HG03520 (cell line): Measurements from ENCODE around the gene NT5DC4.

Experiments
- ATAC-seq: cut with Tn5 transposase; IDR thresholded peaks from one replicate; pipeline ENCODE4 v1.9.1; 2021; ENCODE audit warnings: mild to moderate bottlenecking, moderate library complexity; ENCODE audit not compliant: unreplicated experiment

Gene NT5DC4

GRCh38 chr2:112720785-112721184 lies at the start of gene NT5DC4:
Gene NT5DC4 (plus strand): TSS chr2:112721020. CDS start chr2:112721080, 60 bp downstream.
- no peak for ATAC-seq

GRCh38 chr2:112671801-112672200 lies 49.0 kb upstream of the NT5DC4 start:
- no peak for ATAC-seq

GRCh38 chr2:112673008-112673407 lies 47.8 kb upstream of the NT5DC4 start:
- no peak for ATAC-seq

- ATAC-seq: no peak
These were observed 46.6 kb upstream of the NT5DC4 start for GRCh38 chr2:112674229-112674628.

DNA sequence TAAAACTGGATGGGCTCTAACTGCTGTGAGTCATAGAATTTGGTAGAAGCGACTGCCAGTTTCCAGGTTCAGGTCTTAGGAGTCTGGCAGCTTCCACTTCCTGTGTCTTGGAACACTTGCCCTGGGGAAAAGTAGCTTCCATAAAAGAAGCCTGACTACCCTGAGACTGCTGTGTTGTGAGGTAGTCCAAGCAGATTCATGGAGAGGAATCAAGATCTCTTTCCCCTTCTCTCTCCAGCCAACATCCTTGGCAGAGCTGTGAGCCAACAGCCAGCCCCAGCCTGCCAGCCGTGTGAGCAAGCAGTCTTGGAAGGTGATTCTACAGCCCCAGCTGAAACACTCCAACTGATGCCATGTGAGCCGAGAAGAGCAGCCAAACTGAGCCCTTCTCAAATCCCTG lies 41.3 kb upstream of the NT5DC4 start:
- ATAC-seq: no peak

- ATAC-seq: no peak
These were observed 40.1 kb upstream of the NT5DC4 start for GRCh38 chr2:112680666-112681101.

- ATAC-seq: no peak
These were observed 38.7 kb upstream of the NT5DC4 start for GRCh38 chr2:112682101-112682500.

- ATAC-seq: no peak
These were observed 37.0 kb upstream of the NT5DC4 start for GRCh38 chr2:112683550-112684414.

GRCh38 chr2:112684415-112684775 lies 36.4 kb upstream of the NT5DC4 start:
- no peak for ATAC-seq

- no peak for ATAC-seq
These were observed 35.4 kb upstream of the NT5DC4 start for GRCh38 chr2:112685271-112685884.

- no peak for ATAC-seq
These were observed 34.2 kb upstream of the NT5DC4 start for GRCh38 chr2:112686348-112687217.

- ATAC-seq: no peak
These were observed 33.3 kb upstream of the NT5DC4 start for GRCh38 chr2:112687522-112687921.

GRCh38 chr2:112688086-112688880 lies 32.5 kb upstream of the NT5DC4 start:
- no peak for ATAC-seq

DNA sequence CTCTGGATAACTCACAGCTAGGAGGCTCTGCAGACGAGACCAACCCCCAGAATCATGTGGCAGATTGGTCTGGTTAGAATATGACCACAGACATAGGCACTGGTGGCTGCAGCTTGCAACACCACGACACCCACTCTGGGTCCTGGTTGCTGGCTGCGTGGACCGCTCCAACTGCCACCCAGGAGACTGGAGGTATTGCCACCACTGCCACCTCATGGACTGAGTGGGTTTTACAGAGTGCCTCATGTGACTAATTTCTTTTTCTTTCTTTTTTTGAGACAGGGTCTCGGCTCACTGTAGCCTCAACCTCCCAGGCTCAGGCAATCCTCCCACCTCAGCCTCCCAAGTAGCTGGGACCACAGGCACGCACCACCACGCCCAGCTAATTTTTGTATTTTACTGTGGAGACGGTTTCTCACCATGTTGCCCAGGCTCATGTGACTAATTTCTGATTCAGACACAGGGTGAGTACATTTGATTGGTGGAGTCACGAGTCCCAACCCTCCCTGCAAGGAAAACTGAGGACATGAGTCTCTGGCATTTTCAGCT lies 29.9 kb upstream of the NT5DC4 start:
- peak; percentile 39 for ATAC-seq

GRCh38 chr2:112691881-112692281 lies 28.9 kb upstream of the NT5DC4 start:
- ATAC-seq: no peak

DNA sequence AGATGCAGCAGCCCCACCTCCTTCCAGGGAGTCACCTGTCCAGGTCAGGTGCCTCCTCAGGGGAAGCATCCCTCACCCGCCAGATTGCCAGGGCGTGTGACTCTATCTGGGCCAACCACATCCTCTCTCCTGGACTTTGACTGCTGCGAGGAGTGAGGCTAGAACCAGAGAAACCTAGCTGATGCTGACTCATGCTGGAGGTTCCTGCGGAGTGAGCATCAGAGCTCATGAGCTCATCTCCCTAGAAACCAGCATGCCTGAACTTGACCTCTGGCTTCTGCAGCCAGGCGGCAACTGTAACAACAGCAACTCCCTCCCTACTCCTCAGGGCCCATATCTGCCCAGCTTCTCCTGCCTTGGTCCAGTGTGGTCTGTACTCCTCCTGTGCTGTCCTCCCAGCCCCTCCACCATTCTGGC lies 28.3 kb upstream of the NT5DC4 start:
- peak; percentile 81 for ATAC-seq

DNA sequence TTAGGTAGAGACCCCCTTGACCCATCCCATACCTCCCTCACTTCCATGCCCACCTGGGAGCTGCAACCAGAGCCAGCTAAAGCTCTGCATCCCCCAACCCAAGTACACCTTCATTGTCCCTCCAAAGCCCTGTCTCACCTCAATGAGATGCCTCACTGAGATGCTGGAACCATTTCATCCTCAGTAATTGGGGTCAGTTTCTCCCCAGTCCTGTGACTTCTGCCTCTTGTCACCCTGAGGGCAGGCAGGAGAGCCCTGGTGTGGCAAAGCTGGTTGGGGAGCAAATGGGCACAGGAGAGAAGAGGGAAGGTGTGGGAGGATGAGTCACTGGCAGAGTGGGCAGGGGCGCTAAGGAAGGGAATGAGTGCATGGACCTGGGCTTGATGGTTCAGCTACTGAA lies 27.9 kb upstream of the NT5DC4 start:
- no peak for ATAC-seq

DNA sequence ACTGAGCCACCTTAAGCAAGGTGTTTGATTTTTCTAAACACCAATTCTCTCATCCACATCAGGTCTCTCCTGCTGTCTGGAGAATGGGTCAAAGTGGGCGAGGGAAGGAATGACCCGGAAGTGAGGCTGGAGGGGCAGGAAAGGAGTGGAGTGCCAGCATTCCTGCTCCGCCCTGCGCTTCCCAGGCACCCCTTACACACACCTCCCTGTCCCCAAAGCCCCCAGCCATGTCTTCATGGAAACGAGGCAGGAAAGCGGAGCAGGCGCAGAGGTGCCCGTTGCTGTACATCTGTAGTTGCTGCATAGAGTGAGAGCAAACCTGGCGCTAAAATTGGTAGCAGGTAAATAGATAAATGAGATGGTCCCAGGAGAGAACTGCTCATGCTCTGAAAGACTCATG lies 27.2 kb upstream of the NT5DC4 start:
- ATAC-seq: no peak

DNA sequence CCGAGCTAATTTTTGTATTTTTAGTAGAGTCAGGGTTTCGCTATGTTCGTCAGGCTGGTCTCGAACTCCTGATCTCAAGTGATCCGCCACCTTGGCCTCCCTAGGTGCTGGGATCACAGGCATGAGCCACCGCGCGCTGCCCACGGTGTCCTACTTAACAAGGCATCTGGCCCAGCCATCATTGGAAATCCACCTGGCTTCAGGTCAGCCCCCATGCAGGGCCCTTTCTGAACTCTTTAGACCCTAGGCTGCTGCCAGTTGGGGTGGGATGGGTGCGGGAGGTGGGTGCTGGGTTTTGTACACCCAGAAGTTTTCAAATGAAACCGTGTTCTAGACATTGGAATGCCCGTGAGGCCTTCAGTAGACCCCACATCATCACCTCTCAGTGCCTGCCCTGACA lies 26.6 kb upstream of the NT5DC4 start:
- no peak for ATAC-seq

DNA sequence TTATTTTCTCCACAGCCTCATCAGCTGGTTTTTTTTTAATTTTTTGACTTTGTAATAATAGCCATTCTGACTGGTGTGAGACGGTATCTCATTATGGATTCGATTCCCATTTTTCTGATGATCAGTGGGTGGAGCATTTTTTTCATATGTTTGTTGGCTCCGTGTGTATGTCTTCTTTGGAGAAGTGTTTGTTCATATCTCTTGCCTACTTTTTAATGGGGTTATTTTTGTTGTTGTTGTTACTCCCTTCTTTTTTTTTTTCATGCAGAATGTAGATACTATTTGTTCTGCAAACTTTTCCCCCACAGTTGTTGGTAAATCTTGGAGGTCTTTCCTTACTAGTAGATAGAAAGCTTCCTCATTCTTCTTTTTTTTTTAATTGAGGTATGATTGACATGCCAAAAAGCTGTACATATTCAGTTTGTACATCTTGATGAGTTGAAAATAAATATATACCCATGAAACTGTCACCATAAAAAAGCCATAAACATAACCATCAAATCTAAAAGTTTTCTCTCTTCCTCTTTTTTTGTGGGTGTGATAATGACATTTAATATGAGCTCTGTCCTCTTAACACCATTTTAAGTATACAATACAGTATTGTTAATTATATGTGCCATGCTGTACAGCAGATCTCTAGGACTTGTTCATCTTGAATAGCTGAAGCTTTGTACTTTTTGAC lies 21.8 kb upstream of the NT5DC4 start:
- no peak for ATAC-seq
